Activated T-cell treated with anti-CD3 and anti-CD28 coated beads, Interleukin-2, amount 50 U/mL, for 72 hours (primary cell): Measurements from ENCODE around the gene SP7. TPM values are rescaled to one million over a fixed set of nuclear protein-coding genes. Genes with fewer than 3 reads are reported as not detected.
A peak's percentile ranks its signal among the peaks of the same experiment; 100 is the strongest.
"Not testable (repeated sequence)": the region's sequence is repeated elsewhere in the genome, so short reads cannot be mapped to it uniquely, and the experiment has no call there.

Source experiments
- ATAC-seq, 2 donors: fragments of 150-1000 bp; cut with Tn5 transposase; replicated peaks in 1 of 2; 2 replicates each; pipeline ENCODE4 v1.10.0; 2021; ENCODE audit warnings: moderate library complexity in 2 of 2, mild to moderate bottlenecking in 1 of 2
- DNase-seq, 2 donors: peaks; one replicate each; pipeline ENCODE4 v3.0.0; 2021 to 2022; ENCODE audit warnings: mixed read lengths in 1 of 2
- H3K27ac Mint-ChIP-seq: one replicate; pipeline ENCODE4 v1.8.0; 2022; ENCODE audit warnings: mild to moderate bottlenecking, moderate library complexity, mixed read lengths
- H3K27me3 Mint-ChIP-seq: one replicate; pipeline ENCODE4 v1.8.0; 2022; ENCODE audit warnings: low read depth, mixed read lengths
- H3K36me3 Mint-ChIP-seq, 2 donors: one replicate each; pipeline ENCODE4 v1.8.0; 2022; ENCODE audit warnings: mixed read lengths in 2 of 2, mild to moderate bottlenecking in 1 of 2; ENCODE audit not compliant: insufficient read depth in 2 of 2
- H3K4me1 Mint-ChIP-seq: one replicate; pipeline ENCODE4 v1.8.0; 2022; ENCODE audit warnings: low read depth, mixed read lengths
- H3K4me3 Mint-ChIP-seq, 2 donors: one replicate each; pipeline ENCODE4 v1.8.0; 2022; ENCODE audit warnings: mild to moderate bottlenecking in 2 of 2, mixed read lengths in 2 of 2, moderate library complexity in 2 of 2
- H3K9me3 Mint-ChIP-seq, 2 donors: one replicate each; pipeline ENCODE4 v1.8.0; 2022; ENCODE audit warnings: mixed read lengths in 2 of 2
- total RNA-seq, 2 donors: library from RNA; stranded (reverse); gene quantifications; one replicate each; pipeline ENCODE4 v1.2.3, GENCODE V29; 2022

The SP7 gene
- total RNA-seq, result not detected

DNA sequence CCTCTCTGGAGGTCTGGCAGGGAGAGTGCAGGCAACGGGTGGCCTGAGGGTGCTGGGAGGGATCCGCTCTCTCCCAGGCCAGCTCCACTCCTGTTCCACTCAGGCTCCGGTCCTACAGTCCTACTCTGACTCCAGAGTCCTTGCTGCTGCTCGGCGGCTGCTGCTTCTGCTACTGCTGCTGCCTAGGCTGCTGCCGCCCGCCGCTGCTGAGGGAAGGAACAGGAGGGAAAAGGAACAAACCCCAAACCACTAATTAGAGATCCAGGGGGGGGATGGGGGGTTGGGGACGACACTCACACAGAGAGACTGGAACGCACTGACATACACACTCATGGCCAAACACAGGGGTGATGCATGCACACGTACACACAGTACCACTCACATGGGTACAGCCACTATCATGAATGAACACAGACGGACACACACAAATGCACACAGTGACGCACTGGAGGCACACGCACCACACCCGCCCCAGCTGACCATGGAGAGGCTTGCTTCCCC is at the start of gene SP7:
TSS of gene SP7 (minus strand) at position 174 of the 501 bp plus-strand sequence. CDS start 708 bp downstream, outside the sequence.
- Mint-ChIP-seq H3K36me3 (no peaks in the 10 kb centered on the region), H3K27ac (no peak within 1 kb of the TSS), H3K4me3 (no peak within 1 kb of the TSS), H3K9me3 (no peaks in the 10 kb centered on the region), H3K4me1 (peaks cover 15% of the 10 kb centered on the region), H3K27me3 (peaks cover 62% of the 10 kb centered on the region)
- DNase-seq (no peak), ATAC-seq (peak in 1 of 2 donors; percentile 24)

DNA sequence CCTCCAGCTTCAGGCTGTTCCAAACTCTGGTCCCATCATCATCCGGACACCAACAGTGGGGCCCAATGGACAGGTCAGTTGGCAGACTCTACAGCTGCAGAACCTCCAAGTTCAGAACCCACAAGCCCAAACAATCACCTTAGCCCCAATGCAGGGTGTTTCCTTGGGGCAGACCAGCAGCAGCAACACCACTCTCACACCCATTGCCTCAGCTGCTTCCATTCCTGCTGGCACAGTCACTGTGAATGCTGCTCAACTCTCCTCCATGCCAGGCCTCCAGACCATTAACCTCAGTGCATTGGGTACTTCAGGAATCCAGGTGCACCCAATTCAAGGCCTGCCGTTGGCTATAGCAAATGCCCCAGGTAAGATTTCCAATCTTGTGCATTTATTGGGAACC is 47.1 kb upstream of the SP7 start:
- no peak for ATAC-seq
- Mint-ChIP-seq H3K36me3 (peaks cover 23 to 45% of the 10 kb centered on the region in 2 donors), H3K9me3 (no peaks in the 10 kb centered on the region), H3K27me3 (no peaks in the 10 kb centered on the region), H3K4me1 (peaks cover 74% of the 10 kb centered on the region), H3K27ac (peak overlapping the region; percentile 5), H3K4me3 (peak overlapping the region; percentile 88 to 100)
- no peak for DNase-seq

DNA sequence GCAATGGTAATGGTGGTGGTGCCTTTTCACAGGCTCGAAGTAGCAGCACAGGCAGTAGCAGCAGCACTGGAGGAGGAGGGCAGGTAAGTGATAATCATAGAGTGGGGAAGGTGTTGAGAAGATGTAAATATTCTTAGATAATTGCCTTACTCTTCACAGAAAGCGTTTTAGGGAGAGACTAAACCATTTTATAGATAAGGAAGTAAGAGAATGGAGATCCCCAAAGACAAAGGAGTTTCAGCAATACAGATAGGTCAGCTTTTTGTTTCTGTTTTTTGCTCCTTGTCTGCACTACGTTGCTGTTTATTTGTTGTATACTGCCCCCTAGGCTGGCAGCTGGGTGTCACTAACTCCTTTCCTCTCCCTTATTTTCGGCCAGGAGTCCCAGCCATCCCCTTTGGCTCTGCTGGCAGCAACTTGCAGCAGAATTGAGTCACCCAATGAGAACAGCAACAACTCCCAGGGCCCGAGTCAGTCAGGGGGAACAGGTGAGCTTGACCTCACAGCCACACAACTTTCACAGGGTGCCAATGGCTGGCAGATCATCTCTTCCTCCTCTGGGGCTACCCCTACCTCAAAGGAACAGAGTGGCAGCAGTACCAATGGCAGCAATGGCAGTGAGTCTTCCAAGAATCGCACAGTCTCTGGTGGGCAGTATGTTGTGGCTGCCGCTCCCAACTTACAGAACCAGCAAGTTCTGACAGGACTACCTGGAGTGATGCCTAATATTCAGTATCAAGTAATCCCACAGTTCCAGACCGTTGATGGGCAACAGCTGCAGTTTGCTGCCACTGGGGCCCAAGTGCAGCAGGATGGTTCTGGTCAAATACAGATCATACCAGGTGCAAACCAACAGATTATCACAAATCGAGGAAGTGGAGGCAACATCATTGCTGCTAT is 45.8 kb upstream of the SP7 start:
- Mint-ChIP-seq H3K36me3 (peaks cover 21 to 39% of the 10 kb centered on the region in 2 donors), H3K27ac (peak overlapping the region; percentile 100), H3K9me3 (no peaks in the 10 kb centered on the region), H3K4me1 (peaks cover 69% of the 10 kb centered on the region), H3K4me3 (peak overlapping the region; percentile 88 to 100), H3K27me3 (no peaks in the 10 kb centered on the region)
- peak; percentile 51 to 54 for DNase-seq
- ATAC-seq, result no peak

DNA sequence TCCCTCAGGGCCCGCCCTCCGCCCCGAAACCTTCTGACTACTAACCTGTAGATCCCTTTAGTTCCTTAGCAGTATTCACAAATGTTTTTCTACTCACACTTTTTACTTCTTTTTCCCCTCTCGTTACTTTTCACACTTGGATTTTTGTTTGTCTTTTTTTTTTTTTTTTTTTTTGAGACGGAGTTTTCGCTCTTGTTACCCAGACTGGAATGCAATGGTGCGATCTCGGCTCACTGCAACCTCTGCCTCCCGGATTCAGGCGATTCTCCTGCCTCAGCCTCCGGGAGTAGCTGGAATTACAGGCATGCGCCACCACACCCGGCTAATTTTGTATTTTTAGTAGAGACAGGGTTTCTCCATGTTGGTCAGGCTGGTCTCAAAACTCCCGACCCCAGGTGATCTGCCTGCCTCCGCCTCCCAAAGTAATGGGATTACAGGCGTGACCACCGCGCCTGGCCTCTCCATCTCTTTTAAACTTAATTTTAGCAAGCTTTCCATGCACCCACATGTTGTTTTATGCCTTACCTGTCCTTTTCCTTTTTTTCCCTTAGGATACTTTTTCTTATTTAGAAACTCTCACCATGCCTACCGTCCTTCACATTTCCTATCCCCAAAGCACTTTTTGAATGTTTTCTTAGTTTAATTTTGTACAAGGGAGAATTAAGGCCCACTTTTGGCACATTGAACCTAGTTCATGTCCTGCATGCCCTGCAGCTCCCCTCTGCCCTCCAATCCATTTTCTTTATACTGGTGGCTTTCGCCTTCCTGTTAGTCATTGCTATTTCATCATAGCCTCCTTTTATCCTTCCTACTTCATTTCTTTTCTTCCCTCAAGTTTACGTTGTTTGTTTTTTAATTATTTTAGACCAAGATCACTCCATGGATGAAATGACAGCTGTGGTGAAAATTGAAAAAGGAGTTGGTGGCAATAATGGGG is 44.9 kb upstream of the SP7 start:
- no peaks in the 10 kb centered on the region for H3K27me3 Mint-ChIP-seq
- no peaks in the 10 kb centered on the region for H3K9me3 Mint-ChIP-seq

DNA sequence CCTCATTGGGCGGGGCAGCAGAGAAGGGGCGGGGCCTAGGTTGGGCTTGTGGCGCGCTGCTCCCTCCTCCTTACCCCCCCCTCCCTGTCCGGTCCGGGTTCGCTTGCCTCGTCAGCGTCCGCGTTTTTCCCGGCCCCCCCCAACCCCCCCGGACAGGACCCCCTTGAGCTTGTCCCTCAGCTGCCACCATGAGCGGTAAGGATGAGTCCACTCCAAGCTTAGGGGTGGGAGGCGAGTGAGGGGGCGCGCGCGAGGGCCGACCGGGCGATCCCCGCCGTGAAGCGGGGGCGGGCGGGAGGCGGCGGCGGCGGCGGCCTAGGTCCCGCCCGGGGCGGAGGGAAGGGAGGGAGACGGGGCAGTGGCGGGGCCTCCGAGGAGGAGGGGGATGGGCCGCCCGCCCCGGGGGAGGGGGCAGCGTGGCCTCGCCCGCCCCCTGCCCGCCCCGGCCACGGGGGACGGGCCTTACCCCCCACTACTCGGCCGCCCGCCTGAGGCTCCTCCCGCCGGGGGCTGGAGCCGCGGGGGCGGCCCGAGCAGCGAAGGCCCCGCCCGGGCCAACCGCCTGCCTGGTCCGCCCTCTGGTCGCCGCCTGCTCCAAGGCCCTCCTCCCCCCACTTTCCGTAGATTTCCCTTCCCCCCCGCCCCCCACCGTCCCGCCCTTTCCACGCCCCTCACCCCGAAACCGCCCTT is 44.1 kb upstream of the SP7 start, which contains the start of gene SP1:
TSS of gene SP1 (plus strand) at position 73 of the 690 bp plus-strand sequence. CDS start at position 189, 116 bp downstream.
- peaks cover 19 to 34% of the 10 kb centered on the region in 2 donors for H3K36me3 Mint-ChIP-seq
- peak within 1 kb of the TSS; percentile 90 for H3K27ac Mint-ChIP-seq
- peak; percentile 57 to 59 for ATAC-seq
- no peaks in the 10 kb centered on the region for H3K27me3 Mint-ChIP-seq
- DNase-seq, result peak; percentile 92 to 99
- peak within 1 kb of the TSS; percentile 88 to 100 for H3K4me3 Mint-ChIP-seq
- peaks cover 54% of the 10 kb centered on the region for H3K4me1 Mint-ChIP-seq
- no peaks in the 10 kb centered on the region for H3K9me3 Mint-ChIP-seq

More for the DNA sequence above, 44.9 kb upstream of the SP7 start:
- Mint-ChIP-seq H3K4me1 (peaks cover 60% of the 10 kb centered on the region), H3K36me3 (peaks cover 20 to 37% of the 10 kb centered on the region in 2 donors), H3K4me3 (peak overlapping the region; percentile 88 to 100), H3K27ac (peak overlapping the region; percentile 100)
- ATAC-seq (no peak), DNase-seq (peak in 1 of 2 donors; percentile 10)

DNA sequence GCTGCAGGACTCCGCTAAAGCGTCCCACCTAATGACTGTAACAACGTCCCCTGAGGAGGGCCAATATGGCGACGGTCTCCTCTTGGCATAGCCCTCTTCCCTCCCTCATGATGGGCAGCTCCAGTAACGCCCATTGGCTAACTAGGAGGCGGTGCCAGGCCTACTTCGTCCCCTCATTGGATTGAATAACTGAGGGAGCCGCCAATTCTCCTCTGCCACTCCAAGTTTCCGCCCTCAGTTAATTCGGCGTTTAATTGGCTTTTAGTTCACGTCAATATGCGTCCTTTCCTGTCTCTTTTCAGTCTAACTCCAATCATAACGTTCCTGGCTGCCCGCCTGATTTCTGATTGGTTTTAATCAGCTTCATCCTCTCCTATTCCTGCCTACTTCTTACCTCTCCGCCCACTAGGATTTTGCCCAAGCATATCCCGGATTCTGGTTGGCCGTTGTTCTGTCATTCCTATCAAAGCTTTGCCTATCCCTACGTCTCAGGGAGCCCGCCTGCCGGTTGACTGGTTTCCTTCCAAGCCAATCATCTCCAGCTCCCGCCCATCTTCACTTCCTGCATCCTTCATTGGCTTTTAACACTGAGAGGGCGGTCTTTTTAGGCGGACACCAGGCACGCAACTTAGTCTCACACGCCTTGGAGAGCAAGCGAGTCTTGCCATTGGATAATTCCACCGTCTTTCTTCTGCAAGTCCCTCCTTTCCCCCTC is 43.4 kb upstream of the SP7 start:
- ATAC-seq, result peak; percentile 79
- peak; percentile 92 to 99 for DNase-seq
- Mint-ChIP-seq H3K4me3 (no peak overlapping the region), H3K9me3 (no peaks in the 10 kb centered on the region), H3K4me1 (peaks cover 49% of the 10 kb centered on the region), H3K27me3 (no peaks in the 10 kb centered on the region), H3K36me3 (peaks cover 19 to 33% of the 10 kb centered on the region in 2 donors), H3K27ac (no peak overlapping the region)

DNA sequence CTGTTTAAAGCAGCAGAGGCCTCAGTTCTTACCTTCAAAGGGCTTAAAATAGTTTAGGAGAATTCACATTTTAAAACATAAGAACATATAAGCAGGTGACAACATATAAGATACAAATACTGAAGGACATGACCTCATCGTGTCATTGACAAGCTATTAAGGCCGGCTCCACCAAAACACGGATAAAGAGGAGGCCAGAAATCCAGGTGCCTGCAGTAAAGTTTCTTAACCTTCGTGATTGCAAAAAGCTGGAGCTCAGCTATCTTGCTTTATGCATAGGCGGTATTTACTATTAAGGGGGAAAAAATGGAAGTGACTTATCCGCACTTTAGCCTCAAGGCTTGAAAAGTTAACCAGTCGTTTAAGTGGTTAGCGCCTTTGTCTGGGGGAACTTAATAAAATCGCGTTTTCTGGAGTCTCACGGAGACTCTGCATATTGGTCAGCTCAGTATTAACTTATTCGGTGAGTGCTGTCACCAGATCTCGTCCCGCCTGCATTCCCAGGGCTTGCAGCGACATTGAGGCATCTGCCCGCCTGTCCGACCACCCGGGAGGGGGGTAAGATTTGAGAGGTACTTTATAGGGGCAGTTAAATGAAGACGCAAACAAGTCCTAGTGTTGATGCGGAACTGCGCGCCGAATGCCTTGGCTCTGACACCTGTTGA is 42.7 kb upstream of the SP7 start:
- Mint-ChIP-seq H3K4me1 (peaks cover 45% of the 10 kb centered on the region), H3K9me3 (no peaks in the 10 kb centered on the region), H3K36me3 (peaks cover 19 to 26% of the 10 kb centered on the region in 2 donors), H3K27me3 (no peaks in the 10 kb centered on the region), H3K27ac (no peak overlapping the region), H3K4me3 (no peak overlapping the region)
- DNase-seq (no peak), ATAC-seq (no peak)

DNA sequence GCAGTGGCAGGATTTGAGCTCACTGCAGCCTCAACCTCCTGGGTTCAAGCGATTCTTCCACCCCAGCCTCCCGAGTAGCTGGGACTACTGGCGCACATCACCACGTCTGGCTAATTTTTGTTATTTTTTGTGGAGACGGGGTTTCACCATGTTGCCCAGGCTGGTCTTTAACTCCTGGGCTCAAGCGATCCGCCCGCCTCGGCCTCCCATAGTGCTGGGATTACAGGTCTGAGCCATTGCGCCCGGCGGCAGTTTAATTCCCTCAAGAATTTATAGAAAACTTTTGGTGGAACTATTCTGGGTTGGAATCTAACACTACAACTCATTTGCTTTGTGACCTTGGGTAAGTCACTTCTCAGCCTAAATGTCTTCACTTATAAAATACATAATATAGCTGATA is 42.1 kb upstream of the SP7 start:
- no peaks in the 10 kb centered on the region for H3K9me3 Mint-ChIP-seq
- H3K27me3 Mint-ChIP-seq, result no peaks in the 10 kb centered on the region
- no peak for ATAC-seq
- peaks cover 45% of the 10 kb centered on the region for H3K4me1 Mint-ChIP-seq
- no peak overlapping the region for H3K27ac Mint-ChIP-seq
- no peak for DNase-seq
- H3K36me3 Mint-ChIP-seq, result peaks cover 14 to 21% of the 10 kb centered on the region in 2 donors
- H3K4me3 Mint-ChIP-seq, result no peak overlapping the region

DNA sequence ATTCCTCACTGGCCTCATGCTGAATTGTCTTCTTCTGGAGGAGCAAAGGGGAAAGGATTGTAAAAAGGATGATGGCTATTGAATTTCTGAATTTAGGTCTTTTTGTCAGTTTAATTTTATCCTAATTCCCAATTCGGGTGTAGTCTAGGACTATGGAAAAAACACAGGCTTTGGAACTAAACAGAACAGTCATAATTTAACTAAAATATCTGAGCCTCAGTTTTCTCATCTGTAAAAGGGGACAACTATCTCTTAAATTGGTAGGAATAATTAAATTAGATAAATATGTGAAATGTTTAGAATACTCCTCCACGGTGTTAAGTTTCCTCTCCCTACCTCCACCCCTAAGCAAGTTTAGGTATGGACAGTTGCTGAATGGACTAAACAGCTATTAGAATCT is 40.6 kb upstream of the SP7 start:
- Mint-ChIP-seq H3K4me3 (no peak overlapping the region), H3K4me1 (peaks cover 45% of the 10 kb centered on the region), H3K9me3 (no peaks in the 10 kb centered on the region), H3K27ac (no peak overlapping the region), H3K36me3 (peaks cover 7% of the 10 kb centered on the region in 2 donors), H3K27me3 (no peaks in the 10 kb centered on the region)
- DNase-seq, result no peak
- no peak for ATAC-seq

DNA sequence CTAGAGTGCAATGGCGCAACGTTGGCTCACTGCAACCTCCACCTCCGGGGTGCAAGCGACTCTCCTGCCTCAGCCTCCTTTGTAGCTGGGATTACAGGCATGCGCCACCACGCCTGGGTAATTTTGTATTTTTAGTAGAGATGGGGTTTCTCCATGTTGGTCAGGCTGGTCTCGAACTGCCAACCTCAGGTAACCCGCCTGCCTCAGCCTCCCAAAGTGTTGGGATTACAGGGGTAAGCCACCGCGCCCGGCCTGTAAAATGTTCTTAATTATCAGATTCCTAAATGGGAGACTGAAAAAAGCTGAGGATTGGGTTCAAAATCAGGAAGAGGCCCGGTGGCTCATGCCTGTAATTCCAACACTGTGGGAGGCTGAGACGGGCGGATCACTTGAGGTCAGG is 38.1 kb upstream of the SP7 start:
- H3K27me3 Mint-ChIP-seq, H3K36me3 Mint-ChIP-seq, H3K4me3 Mint-ChIP-seq, DNase-seq, H3K27ac Mint-ChIP-seq, ATAC-seq, H3K9me3 Mint-ChIP-seq: not testable (repeated sequence)
- peaks cover 50% of the 10 kb centered on the region for H3K4me1 Mint-ChIP-seq

DNA sequence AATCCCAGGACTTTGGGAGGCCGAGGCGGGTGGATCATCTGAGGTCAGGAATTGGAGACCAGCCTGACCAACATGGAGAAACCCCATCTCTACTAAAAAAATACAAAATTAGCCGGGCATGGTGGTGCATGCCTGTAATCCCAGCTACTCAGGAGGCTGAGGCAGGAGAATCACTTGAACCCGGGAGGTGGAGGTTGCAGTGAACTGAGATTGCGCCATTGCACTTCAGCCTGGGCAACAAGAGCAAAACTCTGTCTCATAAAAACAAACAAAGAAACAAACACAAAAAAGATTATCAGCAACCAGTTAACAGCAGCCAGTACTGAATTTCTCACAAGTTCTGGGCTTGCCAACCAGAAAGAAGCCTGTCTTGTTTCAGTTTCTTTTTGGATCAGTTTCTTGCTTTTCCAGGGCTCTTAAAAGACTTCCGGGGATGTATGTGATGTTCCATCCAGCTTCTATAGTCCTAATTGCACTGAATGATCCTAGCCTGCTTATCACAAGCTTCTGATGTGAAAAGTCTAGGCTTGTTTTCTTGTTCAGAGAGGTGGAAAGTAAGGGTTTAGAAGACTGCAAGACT is 37.5 kb upstream of the SP7 start:
- Mint-ChIP-seq H3K4me1 (peaks cover 48% of the 10 kb centered on the region), H3K27ac (peak overlapping the region; percentile 33), H3K4me3 (peak overlapping the region in 1 of 2 donors; percentile 44)
- DNase-seq, H3K9me3 Mint-ChIP-seq, H3K36me3 Mint-ChIP-seq, H3K27me3 Mint-ChIP-seq, ATAC-seq: not testable (repeated sequence)
